GM19043 (cell line): ENCODE results near the gene SORCS2.

ENCODE experiments used
- ATAC-seq: cut with Tn5 transposase; IDR thresholded peaks from one replicate; pipeline ENCODE4 v1.9.1; 2021; ENCODE audit warnings: low read depth; ENCODE audit not compliant: unreplicated experiment

SORCS2 gene

DNA sequence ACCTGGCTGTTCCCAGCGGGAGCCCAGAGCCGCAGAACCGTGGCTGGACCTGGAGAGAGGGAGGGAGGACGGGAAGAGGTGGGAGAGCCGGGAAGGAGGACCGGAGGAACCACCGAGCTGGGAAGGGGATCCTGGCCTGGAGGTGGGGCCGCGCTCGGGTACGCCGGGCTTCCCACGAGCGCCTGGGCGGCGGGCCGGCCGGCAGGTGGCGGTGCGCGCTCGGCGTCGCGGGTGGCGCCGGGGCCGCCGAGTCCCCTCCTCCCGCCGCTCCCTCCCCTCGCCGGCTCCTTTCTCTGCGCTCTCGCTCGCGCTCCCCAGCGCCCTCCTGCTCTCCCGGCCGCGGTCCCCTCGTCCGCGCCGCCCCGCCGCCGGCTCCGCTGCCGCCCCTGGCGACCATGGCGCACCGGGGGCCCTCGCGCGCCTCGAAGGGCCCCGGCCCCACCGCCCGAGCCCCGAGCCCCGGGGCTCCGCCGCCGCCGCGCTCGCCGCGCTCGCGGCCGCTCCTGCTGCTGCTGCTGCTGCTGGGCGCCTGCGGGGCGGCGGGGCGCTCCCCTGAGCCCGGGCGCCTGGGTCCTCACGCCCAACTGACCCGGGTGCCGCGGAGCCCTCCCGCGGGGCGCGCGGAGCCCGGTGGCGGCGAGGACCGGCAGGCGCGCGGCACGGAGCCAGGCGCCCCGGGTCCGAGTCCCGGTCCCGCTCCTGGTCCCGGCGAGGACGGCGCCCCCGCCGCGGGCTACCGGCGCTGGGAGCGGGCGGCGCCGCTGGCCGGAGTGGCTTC is at the start of gene SORCS2:
Gene SORCS2, plus strand, starts transcription at position 287 of the 778 bp plus-strand sequence.
- no peak for ATAC-seq

DNA sequence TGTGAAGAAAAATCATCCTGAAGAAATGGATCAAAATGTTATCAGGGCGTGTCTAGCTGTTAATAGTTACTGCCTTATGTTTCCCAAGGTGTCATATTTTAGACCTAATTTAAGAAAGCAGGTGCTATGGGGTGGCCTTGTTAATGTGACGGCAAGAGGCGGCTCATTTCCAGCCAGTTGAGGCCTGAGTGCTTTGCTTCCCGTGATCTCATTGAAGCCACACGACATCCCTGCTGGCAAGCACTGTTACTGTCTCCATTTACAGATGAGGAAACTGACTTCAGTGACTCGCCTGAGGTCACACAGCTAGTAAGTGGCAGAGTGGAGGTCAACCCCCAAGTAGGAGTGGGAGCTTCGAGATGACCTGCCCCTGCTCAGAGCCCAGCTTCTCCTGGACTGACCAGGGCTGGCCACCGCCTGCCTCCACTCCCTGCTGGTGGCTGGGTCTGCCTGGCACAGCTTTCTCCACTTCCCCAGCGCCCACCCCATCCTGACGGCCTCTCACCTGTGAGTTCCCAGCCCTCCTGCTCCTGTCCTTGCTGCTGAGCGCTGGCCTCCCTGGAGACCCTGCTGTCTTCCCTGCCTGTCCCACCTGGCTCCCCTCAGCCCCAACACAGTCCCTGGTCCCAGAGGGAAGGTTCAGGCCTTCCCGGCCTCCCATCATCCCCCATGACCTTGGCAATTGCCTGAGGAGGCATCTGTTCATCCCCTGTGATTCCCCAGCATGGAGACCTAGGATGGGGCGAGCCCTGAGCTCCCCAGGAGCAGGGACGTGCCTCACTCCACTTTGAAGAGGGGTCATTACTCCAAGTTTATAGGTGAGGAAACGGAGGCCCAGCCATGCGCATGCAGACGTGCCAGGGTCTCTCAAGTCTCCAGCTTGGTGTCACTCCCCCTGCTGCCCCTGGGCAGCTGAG is 47.7 kb upstream of the SORCS2 start:
- ATAC-seq, result no peak

DNA sequence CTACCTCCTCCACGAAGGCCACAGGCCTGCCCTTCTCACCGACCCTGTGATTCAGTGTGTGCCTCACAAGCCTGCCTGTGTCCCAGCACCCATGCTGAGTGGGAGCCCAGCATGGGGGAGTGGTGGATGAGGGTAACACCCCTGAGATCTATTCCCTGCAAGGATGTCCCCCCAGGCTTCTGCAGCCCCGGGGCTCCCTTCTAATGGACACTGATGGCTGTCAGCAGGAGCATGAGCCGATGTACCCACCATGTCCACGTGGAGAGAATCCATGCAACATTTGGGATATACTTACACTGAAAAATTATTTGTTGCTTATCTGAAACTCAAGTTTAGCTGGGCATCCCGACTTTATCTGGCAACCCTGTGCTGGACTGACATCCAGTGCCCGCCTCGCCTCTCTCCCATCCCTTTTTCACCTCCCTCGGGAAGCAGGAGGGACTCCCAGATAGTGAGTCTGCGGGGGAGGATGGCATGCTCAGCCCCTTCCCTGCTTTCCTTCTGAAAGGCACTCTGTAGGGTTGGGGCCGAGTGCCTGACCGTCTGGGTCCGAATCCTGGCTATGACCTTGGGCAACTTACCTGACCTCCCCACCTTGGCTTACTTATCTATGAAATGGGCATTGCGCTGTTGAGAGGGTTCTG is 46.9 kb upstream of the SORCS2 start:
- no peak for ATAC-seq

DNA sequence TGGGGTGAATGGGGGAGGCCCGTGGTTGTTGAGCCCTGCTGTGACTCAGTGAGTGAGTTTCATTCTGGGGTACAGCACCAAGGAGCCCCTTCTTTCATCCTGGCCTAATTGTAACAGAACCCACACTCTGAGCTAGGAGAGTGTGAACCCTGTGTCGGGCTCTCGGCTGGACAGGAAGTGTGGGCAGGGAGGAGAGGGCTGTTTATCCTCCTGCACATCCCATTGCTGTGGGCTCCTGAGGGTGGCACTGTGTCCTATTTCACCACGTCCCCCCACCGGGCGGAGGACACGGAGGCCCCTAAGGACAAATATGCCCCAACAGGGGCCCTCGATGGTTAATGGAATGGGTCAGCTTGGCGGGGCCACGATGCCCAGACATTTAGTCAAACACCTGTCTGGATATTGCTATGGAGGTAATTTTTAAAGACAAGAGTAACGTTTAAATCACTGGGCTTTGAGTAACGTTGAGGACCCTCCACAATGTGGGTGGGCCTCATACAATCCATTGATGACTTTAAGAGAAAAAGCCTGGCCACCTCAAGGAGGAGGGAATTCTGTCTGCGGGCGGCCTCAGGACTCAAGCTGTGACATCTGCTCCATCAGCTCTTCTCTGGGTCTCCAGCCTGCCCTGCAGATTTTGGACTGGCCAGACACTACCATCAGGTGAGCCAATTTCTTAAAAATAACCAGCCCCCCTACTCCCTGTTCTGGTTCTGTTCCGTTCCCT is 46.1 kb upstream of the SORCS2 start:
- no peak for ATAC-seq

DNA sequence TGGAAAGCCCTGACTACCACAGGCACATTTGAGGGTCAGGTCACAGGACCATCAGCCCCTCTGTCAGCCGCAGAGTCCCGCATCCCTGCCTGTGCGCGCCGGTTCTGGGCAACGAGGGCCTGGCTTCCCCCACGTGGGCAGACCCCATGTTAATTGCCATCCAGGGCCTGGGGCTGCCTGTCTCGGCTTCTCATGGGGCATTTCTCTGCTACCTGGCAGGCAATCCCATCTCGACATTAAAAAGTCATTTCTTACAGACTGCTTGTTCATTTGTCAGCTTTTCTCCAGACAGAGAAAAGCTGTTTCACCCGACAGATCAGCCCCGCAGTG is 45.6 kb upstream of the SORCS2 start:
- ATAC-seq, result no peak

DNA sequence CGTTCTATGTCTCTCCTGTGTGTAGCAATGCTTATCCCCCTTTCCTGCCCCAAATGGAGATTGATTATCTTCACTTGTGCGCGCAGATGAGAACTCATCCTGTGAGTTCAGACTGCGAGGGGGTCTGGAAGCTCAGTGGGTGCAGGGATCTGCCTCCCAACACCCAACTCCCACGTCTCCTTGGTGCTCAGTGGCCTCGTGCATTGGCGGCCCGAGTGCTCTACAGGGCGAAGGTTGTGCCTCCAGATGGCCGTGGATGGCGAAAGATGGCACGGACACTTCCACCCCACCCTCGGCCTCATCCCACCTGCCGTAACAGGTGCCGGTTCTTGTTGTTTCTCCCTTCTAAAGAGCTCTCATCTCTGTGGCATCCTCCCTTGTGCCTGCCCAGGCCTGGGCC is 45.1 kb upstream of the SORCS2 start:
- ATAC-seq, result no peak

DNA sequence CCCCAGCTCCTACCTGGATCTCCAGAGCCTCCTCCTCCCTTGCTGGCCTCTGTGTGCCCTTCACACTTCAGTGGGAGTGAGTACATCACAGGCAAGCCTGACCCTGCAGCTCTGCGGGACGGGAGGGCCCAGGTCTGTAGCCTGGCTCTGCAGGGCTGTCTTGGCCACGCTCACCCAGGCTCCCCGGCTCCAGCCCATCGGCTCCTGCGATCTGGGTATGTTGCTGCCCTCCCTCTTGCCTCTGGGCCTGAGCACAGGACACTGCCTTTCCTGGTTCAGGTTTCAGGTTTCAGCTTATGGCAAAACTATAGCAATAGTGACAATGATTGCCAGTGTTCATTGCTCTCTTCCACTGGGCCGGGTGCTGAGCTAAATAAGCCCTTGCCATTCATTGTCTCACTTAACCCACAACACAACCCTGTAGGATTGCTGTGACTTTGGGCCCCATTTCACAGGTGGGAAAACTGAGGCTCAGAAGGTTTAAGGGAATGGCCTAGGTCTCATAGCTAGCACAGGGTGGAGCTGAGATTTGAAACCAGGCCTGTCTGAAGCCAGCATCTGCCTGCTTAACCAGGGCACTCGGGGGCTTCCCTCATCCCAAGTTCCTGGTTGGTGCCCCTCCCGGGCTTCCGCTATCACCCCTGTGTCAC is 44.6 kb upstream of the SORCS2 start:
- no peak for ATAC-seq

DNA sequence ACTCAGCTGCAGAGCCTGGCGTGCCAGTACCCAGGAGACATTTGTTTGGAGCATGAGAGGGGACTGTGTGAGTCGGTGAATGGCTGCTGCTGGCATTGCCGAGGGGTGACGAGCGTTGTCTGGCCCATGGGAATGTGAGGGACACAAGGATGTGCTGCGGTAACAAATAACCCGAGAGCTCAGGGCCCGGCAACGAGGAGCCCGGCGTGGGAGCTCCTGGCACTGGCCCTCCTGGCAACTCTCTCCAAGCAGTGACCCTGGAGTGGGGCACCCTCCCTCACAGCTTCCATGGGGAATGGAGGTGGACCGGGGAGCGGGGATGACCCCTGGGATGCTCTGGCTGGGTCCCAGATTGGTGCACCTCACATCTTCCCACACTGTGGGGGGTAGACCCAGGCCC is 44.0 kb upstream of the SORCS2 start:
- ATAC-seq, result no peak

DNA sequence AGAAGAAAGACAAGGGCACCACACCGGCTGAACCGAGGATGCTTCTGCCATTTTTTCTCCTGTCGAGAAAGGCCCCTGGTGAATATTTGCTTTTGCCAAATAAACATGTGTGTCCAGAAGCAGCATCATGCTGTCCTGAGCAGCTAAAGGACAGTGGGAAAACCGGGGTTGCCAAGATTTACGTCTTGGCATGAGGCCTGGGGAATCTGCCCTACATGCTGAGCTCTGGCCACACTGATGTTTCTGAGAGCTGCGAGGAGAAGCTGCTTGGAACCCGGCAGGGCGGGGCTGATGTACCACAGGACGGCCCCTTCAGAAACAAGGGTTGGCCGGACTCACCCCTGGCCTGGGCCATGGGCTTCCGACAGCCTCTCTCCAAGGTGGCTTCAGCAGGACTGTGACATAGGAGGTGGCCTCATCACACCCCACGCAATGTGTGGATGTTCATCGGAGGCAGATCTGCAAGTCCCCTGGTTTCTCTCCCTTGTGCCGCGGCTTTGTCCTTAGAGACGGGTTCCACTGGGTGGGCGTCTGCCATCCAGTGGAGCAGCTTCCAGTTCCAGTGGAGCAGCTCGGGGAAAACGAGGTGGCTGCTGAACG is 42.2 kb upstream of the SORCS2 start:
- ATAC-seq, result no peak

DNA sequence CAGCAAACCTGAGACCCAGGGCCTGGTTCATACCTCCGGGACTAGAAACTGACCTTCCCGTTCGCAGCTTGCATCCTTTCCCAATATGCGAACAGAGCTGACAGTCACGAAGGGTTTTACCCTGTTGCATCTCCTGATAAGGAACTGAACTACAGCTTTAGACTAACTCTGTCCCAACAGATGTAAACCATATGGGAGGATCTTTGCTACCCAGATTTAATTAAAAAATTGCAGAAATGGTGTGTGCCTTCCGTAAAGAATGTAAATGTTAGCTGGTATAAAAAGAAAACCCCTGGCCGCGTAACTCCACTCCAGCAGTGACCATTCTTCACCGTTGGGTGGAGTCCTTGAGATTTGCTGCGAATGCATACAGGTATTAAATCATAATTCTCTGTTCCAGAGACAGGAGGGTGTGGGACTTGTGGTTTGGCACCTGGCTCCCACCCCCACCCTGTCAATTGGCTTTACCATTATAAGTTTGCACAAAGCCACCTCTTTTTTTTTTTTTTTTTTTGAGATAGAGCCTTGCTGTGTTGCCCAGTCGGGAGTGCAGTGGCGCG is 40.6 kb upstream of the SORCS2 start:
- ATAC-seq, result no peak

DNA sequence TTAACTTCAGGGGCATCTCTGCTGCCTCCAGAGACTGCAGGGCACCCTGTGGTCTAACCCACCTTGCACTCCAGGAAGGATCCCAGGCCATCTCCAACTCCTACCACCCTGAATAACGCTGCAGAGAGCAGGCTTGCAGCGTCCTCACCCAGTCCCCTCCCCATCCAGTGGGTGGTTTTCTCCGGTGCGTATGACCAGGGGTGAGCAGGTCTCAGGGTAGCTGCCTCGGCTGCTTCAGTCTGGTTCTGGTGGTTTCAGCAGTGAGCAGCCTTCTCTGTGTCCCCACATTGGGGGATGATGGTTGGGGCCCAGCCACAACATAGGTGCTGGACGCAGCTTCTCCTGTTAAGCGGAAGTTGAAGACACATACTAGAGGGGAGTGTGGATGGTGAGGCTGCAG is 38.6 kb upstream of the SORCS2 start:
- ATAC-seq, result no peak

DNA sequence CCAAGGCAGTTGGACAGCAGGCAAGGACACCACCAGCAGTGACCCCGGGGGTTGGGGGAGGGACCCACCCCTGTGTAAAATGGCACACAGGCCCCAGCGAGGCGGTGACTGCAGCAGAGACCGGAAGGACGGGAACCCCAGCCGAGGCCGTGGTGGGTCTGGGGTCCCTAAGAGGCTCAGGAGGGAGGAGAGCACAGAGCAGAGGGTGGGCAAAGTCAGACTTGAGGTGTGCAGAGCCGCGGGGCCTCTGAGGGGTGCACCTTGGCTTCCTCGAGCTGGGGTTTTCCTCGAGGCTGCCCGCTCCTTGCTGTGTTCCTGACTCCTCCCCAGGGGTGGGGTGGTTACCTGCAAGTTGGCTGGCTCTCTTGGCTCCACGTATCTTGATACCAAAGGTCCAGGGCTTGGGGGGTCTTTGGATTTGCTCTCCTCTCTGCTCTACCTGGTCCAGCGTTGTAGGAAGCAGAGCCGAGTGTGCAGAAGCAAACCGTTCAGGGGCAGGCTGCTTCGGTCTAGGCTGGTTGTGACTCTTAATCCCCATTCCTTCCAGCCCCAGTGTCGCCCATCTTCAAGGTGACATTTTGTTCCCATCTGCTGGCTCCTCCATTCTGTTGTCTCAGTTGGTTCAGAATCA is 37.9 kb upstream of the SORCS2 start:
- ATAC-seq, result no peak

DNA sequence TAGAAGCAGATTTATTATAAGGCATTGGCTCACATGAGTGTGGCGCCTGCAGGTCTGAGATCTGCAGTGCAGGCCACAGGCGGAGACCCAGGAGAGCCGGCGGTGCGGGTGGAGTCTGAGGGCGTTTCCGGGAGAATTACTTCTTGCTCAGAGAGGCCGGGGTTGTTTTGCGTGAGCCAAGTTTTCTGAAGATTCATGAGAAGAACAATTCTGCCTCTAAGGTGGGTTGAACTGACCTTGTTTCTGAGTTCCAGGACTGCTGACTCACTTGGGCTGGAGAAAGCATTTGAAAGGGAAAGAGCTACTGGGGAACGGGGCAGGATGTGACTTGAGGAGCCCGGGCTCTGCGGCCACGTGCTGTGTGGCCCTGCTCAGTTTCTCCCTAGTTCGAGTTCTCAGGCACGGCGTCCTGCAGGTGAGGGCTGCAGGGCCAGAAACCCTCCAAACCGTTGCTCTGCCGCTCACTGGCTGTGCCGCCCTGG is 36.7 kb upstream of the SORCS2 start:
- no peak for ATAC-seq

DNA sequence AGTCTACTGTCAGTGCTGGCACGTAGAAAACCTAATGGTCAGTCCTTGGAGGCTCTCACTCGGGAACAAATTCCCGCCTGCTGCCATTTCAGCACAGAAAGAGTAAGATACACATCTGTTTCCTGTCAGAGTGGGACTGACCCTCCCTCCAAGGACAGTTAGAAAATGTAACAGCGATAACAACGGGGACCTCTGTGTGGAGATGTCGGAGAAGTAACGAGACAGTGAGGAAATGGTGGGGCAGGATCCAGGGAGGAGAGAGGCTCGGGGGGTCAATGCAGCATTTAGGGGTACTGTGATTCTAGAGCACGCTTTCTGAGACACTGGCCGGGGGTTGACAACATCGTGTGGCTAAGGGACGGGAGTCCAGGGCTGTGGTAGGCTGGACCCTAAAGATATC is 36.0 kb upstream of the SORCS2 start:
- no peak for ATAC-seq

DNA sequence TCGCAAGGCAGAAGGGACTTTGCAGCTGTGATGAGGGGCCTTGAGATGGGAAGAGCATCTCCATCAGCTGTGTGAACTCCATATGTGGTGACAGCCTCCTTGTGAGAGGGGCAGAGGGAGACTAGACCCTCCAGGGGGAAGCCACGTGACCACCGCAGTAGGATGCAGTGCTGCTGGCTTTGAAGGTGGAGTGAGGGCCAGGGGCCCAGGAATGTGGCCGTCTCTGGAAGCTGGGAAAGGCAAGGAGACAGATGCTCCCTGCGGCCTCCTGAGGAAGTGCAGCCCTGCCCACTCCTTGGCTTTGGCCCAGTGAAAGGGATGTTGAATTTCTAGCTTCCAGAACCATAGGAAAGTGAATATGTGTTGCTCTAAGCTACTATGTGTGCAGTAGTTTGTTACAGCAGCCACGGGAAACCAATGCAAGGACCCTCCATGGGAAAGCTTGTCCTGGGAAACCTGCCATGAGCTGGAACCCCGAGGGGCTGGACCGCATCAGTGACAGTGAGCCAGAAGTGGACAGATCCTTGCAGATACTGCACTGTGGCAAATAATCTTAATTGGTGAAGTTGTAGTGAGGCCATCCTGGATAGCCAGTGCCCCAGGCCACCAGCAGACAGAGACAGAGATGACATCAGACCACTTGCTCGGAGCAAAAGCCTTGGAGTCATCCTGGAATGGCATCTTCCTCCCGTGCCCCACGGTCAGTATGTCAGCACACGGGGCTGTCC is 35.4 kb upstream of the SORCS2 start:
- ATAC-seq, result no peak

DNA sequence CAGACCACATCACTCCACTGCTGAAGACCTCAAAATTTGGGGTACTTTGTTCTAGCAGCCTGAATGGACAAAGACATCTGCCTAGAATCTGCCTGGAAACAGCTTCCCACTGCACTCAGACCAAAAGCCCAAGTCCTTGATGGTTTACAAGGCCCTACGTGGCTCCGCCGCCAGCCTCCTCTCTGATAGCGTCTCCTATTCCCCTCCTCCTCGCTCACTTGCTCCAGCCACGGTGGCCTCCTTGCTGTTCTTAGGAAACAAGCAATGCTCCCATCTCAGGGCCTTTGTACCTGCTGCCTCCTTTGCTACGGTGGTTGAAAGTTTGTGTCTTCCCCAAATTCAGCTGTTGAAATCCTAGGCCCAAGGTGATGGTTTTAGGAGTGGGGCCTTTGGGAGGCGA is 34.7 kb upstream of the SORCS2 start:
- no peak for ATAC-seq

DNA sequence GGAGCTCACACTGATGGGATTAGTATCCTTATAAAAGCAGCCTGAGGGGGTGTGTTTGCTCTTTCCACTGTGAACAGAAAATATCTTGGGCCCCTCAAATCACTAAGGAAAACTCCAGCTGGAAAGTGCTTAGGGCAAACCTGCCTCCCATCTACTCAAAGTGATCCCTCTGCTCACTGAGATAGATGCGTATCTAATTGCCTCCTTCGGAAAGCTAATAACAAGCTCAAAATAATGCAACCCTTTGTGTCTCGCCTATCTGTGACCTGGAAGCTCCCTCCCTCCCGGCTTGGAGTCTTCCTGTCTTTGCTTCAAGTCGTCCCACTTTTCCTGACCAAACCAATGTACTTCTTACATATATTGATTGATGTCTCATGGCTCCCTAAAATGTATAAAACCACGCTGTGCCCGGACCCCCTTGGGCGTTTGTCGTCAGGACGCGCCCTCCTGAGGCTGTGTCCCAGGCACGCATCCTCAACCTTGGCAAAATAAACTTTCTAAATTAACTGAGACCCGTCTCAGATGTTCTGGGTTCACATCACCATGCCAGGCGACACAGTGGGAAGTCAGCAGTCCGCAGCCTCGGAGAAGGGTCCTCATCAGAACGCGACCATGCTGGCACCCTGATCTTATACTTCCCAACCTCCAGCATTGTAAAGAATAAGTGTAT is 34.1 kb upstream of the SORCS2 start:
- no peak for ATAC-seq

DNA sequence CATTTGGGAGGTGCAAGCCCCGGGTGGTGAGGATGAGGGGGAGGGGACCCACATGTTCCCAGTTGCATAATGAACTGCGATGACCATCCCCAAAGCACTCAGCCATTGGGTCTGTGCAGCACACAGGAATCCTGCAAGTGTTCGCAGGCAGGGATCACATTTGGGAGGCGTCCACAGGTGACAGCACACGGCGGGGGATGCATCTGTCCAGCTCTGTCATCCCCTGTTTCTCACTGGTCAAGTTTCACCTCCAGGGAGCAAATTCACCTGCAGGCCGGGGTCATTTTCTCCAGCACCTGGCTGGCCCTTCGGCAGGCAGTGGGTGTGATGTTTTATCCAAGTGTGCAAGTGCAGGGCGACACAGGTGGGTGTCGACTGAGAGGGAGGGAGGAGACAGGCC is 33.3 kb upstream of the SORCS2 start:
- ATAC-seq, result no peak
